Islet of Langerhans (tissue), 1 donor: Measurements from ENCODE around the gene TNRC18.
"Not testable (repeated sequence)": the region's sequence is repeated elsewhere in the genome, so short reads cannot be mapped to it uniquely, and the experiment has no call there.

Experiments
- FAIRE-seq: peaks from one replicate; lab custom pipeline; 2011; peaks lifted over from hg19 to GRCh38; lab: Jason Lieb, UNC

TNRC18 gene

DNA sequence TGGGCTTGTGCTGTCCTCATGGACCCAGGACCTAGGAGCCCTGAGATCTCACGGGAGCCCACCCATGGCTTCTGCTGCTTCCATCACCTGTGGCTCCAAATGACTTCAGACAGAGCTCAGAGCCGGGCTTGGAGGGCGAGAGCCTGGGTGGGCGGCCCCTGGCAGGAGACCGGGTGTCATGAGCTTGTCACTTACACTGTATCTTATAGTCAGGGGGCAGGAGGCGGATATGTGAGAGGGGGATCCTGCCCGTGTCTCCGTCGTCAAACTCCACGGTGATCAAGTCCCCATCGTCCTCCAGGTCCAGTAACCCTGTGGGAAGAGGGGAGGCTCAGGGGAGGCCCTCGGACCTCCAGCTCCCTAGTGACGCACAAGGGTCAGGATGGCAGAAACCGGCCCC, 107.9 kb downstream of the TNRC18 start:
- no peak for FAIRE-seq

DNA sequence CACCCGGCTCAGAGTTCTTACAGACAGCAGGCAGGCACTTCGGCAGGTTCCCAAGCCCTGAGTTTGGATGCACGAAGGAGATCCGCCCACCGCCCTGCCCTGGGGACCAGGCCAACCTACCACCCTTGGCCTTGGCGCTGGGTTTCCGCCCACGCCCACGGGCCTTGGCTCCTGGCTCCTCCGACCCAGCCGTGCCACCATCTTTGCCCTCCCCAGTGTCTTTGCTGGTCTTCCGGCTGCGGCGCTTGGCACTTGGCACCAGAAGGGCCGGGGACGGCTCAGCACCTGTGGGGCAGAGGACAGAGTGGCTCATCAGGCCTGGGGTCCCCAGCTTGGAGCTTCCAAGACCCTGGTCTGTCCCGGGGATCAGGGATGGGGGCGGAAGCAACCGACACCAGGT, 108.8 kb downstream of the TNRC18 start:
- FAIRE-seq = no peak

- not testable (repeated sequence) for FAIRE-seq
These were observed 110.4 kb downstream of the TNRC18 start for GRCh38 chr7:5313076-5313885.

DNA sequence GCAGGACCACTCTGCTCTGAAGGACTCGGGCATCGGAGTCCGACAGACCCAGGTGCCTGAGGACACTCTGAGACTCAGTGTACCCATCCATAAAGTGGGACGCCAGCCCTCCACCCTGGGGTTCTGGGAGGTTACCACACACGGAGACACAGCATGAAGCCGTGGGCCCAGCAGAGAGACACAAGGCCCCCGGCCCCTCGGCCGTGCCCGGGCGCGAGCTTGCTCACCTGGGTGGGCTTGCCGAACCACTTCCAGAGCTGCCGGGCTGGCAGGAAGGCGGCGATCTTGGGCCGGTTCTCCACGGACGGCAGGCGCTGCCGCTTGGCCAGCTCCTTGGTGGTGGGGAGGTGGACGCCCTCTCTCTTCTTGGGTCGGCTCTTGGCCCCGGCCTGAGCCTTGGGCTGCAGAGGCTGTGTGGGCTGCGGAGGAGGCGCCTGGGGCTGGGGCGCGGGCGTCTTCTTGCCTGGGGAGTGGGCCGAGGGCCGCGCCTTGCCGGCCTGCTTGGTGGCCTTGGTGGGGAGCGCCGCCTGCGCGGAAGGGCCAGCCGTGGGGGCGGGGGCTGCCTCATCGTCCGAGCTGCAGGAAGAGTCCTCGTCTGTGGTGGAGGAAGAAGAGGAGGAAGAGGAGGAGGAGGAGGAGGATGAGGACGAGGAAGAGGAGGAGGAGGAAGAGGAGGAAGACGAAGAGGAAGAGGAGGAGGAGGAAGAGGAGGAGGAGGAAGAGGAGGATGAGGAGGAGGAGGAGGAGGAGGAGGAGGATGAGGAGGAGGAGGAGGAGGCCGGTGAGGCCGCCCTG, 111.2 kb downstream of the TNRC18 start:
- not testable (repeated sequence) for FAIRE-seq

DNA sequence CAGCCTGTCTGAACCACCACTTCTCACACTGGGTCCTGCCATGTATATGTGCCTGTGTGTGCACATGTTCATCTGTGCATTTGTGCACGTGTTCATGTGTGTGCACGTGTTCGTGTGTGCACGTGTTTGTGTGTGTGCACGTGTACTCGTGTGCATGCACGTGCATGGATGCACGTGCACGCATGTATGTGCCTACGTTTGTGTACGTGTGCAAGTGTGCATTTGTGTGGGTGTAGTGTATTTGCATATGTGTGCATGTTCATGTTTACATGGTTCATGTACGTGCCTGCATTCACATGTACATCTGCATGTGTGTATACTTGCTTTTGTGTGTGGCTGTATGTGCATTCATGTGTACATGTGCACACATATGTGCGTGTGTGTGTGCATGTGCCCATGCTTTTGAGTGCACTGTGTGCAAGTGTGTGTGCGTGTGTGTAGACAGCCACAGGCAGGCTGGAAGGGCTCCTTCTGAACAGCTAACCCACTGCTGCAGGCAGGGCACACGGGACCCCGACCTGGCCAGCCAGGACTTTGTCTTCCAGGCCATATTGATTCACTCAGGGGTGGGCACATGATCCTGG, 112.7 kb downstream of the TNRC18 start:
- no peak for FAIRE-seq

- no peak for FAIRE-seq
These were observed 114.5 kb downstream of the TNRC18 start for GRCh38 chr7:5309146-5309545.

GRCh38 chr7:5307221-5308142, 116.2 kb downstream of the TNRC18 start:
- not testable (repeated sequence) for FAIRE-seq

- not testable (repeated sequence) for FAIRE-seq
These were observed 118.6 kb downstream of the TNRC18 start for GRCh38 chr7:5305050-5305449.

DNA sequence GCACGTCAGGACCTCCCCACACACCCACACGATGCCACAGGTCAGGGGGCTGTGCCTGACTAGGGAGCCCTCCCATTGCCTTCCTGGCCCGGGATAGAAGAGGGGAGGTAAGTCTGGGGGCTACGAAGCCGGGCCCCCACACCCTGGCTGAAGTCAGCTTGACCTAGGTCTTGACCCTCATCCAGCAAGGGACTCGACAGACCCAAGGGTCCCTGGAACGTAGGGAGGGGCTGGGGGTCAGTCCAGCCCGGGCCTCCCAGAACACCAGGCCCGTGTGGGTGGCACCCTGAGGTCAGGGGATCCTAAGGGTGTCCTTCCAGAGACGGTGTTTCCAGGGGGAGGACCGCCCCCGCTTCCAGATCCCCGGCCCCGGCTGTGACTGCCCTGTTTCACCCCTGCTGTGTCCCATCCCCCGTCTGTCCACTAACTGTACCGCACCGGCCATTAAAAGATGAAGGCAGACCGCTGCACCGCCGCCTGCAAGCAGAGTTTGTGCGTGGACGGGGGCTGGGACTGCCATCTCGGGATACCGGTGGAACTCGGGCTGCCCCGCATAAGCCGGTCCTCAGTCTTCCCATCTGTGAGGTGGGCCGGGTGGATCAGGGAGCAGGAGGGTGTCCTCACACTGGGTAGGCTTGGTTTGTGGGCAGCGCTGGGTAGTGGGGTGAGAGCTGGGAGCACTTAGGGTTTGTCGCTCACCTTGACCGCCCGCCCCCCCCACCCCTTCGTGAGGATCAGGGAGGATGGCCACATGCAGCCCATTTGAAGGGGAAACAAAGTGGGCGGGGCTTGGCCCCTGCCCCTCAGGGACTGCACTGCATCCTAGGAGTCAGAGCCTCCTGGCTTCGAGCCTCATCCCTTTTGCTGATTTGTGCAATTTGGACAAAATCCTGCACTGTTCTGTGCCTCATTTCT, 119.8 kb downstream of the TNRC18 start:
- FAIRE-seq = no peak

DNA sequence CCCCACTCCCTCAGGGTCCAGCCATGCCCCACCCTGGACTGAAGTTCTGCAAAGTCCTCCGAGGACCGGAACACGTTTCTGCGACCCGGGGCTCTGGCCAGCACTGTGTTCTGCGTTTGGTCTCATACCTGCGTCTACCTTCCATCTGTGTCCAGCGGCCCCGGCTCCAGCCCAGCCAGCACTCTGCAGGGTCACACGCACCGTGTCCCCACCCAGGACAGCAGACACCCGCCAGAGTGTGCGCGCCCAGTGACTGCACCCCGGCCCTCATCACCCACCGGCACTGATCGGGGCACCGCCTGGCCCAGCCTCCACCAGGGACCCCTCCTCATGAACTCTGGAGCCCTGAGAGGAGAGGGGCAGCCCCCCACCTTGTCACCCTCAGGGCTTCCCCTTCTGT, 120.6 kb downstream of the TNRC18 start:
- no peak for FAIRE-seq

DNA sequence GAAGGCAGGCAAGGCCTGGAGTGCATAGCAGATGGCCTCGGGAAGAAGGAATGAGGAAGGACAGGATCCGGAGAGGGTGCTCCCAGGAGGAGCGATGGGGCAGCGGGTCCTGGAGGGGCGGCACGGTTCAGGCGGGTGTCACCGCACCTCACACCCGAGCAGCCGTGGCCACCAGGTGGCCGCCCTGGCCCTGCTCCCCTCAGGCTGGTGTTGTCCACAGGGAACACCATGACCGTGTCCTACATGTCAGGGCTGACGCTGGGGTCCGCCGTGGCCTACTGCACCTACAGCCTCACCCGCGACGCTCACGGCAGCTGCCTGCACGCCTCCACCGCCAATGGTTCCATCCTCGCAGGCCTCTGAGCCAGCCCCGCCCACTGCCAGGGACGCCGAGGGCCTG, 121.1 kb downstream of the TNRC18 start:
- FAIRE-seq = no peak

DNA sequence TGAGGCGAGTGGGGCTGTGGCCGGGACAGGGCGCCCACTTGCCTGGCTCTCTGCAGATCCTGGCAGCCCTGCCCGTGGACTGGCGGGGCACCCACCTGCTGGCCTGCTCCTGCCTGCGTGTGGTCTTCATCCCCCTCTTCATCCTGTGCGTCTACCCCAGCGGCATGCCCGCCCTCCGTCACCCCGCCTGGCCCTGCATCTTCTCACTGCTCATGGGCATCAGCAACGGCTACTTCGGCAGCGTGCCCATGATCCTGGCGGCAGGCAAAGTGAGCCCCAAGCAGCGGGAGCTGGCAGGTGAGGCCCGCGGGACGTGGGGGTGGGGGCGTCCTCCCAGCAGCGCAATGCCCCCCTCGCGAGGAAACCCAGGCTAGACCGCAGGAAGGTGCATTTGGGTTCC, 123.3 kb downstream of the TNRC18 start:
- FAIRE-seq = no peak

- no peak for FAIRE-seq
These were observed 126.9 kb downstream of the TNRC18 start for GRCh38 chr7:5296611-5297226.

DNA sequence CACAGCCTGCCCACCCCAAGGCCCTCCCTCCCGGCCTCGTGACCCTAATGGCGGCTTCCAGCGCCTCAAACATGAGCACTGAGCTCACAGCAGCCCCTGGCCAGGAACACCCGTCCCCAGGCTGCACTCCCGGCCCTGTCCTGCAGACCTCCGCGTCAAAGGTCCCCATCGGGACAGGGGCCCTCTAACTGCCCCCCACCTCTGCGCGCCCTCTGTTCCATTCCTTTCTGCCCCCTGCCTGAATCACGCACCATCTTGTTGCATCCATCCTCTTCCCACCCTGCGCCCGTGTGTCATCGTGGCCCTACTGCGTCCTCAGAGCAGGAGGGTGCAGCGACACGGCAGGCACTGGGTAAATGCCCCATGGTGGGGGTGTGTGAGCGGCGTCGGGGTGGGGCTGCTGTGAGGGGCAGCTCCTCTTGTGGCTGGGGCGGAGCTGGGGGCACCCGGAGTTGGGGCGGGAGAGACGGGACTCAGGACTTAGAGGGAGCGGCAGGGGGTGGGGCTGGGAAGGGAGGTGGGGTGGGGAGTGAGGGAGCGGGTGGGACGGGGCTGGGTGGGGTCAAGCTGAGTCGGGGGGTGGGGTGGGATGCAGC, 127.5 kb downstream of the TNRC18 start:
- no peak for FAIRE-seq

- no peak for FAIRE-seq
These were observed 128.3 kb downstream of the TNRC18 start for GRCh38 chr7:5295039-5296014.

DNA sequence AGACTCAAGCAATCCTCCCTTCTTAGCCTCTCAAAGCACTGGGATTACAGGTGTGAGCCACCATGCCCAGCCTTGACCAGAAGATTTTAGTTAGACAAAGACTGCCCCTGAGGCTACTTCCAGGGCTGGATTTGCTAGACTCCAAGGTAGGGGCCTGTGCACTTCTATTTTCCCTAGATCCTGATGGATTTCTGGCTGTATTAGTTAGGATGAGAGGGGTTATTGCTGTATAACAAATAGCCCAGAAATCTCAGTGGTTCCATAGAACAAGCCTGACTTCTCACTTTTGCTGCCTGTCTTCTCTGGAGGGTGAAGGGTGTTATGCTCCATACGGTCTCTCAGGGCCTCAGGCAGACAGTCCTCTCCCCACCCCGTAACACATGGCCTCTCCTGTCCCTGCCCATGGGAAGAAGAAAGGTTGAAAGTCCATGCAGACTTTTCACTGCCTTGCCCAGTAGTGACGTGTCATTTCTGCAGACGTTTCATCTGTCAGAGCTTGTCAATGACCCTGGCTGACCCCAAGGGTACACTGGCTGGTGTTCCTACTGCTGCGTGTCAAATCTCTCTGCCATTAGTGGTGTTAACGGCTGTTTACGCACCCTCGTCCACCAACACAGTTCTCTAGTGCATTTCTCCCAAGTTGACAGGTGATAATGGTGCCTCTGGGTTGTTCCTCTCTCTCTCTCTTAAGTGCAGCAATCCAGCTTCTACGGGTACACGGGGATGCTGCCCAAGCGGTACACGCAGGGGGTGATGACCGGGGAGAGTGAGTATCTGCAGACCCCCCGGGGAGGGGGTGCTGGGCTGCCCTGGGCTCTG, 129.3 kb downstream of the TNRC18 start:
- no peak for FAIRE-seq

GRCh38 chr7:5291711-5292335, 131.8 kb downstream of the TNRC18 start:
- FAIRE-seq = not testable (repeated sequence)
